ENCODE results near the gene LRP1. TPM values are rescaled to one million over a fixed set of nuclear protein-coding genes. Genes with fewer than 3 reads are reported as not detected.

Gene LRP1
- total RNA-seq, 1 experiment from 2014 or later, result 14.7 TPM

DNA sequence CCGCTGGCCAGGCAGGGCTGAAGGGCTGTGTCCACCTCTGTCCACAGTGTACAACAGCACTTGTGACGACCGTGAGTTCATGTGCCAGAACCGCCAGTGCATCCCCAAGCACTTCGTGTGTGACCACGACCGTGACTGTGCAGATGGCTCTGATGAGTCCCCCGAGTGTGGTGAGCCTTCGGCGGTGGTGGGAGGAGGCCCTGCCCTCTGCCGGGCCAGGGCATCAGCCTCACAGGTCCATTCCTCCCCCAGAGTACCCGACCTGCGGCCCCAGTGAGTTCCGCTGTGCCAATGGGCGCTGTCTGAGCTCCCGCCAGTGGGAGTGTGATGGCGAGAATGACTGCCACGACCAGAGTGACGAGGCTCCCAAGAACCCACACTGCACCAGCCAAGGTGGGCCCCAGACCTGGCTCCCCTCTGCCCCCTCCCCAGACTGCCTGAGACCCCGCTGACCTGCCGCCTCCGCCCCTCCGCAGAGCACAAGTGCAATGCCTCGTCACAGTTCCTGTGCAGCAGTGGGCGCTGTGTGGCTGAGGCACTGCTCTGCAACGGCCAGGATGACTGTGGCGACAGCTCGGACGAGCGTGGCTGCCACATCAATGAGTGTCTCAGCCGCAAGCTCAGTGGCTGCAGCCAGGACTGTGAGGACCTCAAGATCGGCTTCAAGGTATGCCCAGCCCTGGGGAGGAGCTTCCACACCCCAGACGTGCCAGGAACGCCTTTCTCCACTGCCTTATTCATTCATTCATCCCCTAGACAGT, 67.5 kb downstream of the LRP1 start:
- intact Hi-C loops (cut with micrococcal nuclease), result no loop called here
- ChIA-PET CTCF (interaction anchor here (0.6 kb wide), 1 partner anchor 436 kb away, joined by 4 read pairs; no protein-coding TSS in a partner anchor), POLR2A (ENCODE audit: unreplicated experiment) (interaction anchor here (0.6 kb wide), 1 partner anchor 29 kb away, joined by 3 read pairs; no protein-coding TSS in a partner anchor)
- Histone ChIP-seq H3K4me2 (ENCODE audit: low read length) (no peak overlapping the region), H3F3A (ENCODE audit: low read length, unreplicated experiment) (no peaks in the 10 kb centered on the region), H4K20me1 (ENCODE audit: low read length) (no peaks in the 10 kb centered on the region), H3K9me2 (replicated peaks; ENCODE audit: low read length) (no peaks in the 10 kb centered on the region), H3K4me1 (ENCODE audit: insufficient read depth, low read length) (no peaks in the 10 kb centered on the region), H3K9ac (ENCODE audit: low read length) (no peak overlapping the region), H3K27me3 (ENCODE audit: low read length) (no peaks in the 10 kb centered on the region), H3K79me2 (ENCODE audit: low read length) (no peaks in the 10 kb centered on the region), H2AFZ (ENCODE audit: low read length) (no peak overlapping the region), H3K4me3 (ENCODE audit: low read length) (no peak overlapping the region), H3K27ac (ENCODE audit: low read length) (no peak overlapping the region), H3K36me3 (ENCODE audit: low read depth, low read length) (peaks cover 8% of the 10 kb centered on the region; the same call in 1 of the 2 replicates), H3K9me3 (ENCODE audit: low read length) (no peaks in the 10 kb centered on the region)
- DNase-seq (no peak), ATAC-seq (no peak)
- no peak for TF ChIP-seq EZH2phosphoT487 (IDR thresholded peaks at IDR 0.05; ENCODE audit: borderline replicate concordance, low read length)
- no peak for TF ChIP-seq EZH2 (IDR thresholded peaks at IDR 0.05; ENCODE audit: low read length, unreplicated experiment)
- TF ChIP-seq, protein P1, sequence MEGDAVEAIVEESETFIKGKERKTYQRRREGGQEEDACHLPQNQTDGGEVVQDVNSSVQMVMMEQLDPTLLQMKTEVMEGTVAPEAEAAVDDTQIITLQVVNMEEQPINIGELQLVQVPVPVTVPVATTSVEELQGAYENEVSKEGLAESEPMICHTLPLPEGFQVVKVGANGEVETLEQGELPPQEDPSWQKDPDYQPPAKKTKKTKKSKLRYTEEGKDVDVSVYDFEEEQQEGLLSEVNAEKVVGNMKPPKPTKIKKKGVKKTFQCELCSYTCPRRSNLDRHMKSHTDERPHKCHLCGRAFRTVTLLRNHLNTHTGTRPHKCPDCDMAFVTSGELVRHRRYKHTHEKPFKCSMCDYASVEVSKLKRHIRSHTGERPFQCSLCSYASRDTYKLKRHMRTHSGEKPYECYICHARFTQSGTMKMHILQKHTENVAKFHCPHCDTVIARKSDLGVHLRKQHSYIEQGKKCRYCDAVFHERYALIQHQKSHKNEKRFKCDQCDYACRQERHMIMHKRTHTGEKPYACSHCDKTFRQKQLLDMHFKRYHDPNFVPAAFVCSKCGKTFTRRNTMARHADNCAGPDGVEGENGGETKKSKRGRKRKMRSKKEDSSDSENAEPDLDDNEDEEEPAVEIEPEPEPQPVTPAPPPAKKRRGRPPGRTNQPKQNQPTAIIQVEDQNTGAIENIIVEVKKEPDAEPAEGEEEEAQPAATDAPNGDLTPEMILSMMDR (conservative IDR thresholded peaks at IDR 0.05; ENCODE audit: low read depth, low read length), result no peak
- no TSS peak for BruUV-seq (replicated peaks)

DNA sequence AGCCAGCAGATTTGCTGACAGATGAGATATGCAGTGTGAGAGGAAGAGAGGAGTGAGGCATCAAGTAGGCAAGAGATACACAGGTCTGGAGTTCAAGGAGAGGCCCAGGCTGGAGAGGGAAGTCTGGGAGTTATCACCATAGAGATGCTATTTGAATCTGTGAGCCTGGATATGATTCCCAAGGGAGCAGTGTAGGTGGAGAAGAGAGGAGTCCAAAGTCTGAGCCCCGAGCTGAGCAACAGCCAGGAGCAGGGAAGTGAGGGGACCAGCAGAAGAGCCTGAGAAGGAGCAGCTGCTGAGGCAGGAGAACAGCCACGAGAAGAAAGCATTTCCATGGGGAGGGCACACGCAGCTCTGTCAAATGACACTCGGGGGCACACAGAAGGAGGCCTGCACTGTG, 68.2 kb downstream of the LRP1 start:
- no peaks in the 10 kb centered on the region for H3K27me3 ChIP-seq (ENCODE audit: low read length)
- H4K20me1 ChIP-seq (ENCODE audit: low read length), result no peaks in the 10 kb centered on the region
- no peaks in the 10 kb centered on the region for H3K4me1 ChIP-seq (ENCODE audit: insufficient read depth, low read length)
- no peak for TF ChIP-seq EZH2phosphoT487 (IDR thresholded peaks at IDR 0.05; ENCODE audit: borderline replicate concordance, low read length)
- no peak for TF ChIP-seq EZH2 (IDR thresholded peaks at IDR 0.05; ENCODE audit: low read length, unreplicated experiment)
- TF ChIP-seq, protein P1 (conservative IDR thresholded peaks at IDR 0.05; ENCODE audit: low read depth, low read length), result no peak
- H3K9ac ChIP-seq (ENCODE audit: low read length), result no peak overlapping the region
- H3K4me2 ChIP-seq (ENCODE audit: low read length), result no peak overlapping the region
- BruUV-seq (replicated peaks), result no TSS peak
- H3K79me2 ChIP-seq (ENCODE audit: low read length), result no peaks in the 10 kb centered on the region
- peaks cover 5% of the 10 kb centered on the region; the same call in 1 of the 2 replicates for H3K36me3 ChIP-seq (ENCODE audit: low read depth, low read length)
- H3K4me3 ChIP-seq (ENCODE audit: low read length), result no peak overlapping the region
- ChIA-PET CTCF (interaction anchor here (0.6 kb wide), 1 partner anchor 437 kb away, joined by 4 read pairs; no protein-coding TSS in a partner anchor), POLR2A (ENCODE audit: unreplicated experiment) (no interaction called here)
- H3K9me3 ChIP-seq (ENCODE audit: low read length), result no peaks in the 10 kb centered on the region
- no peaks in the 10 kb centered on the region for H3F3A ChIP-seq (ENCODE audit: low read length, unreplicated experiment)
- intact Hi-C loops (cut with micrococcal nuclease), result no loop called here
- no peaks in the 10 kb centered on the region for H3K9me2 ChIP-seq (replicated peaks; ENCODE audit: low read length)
- ATAC-seq (no peak), DNase-seq (no peak)
- no peak overlapping the region for H3K27ac ChIP-seq (ENCODE audit: low read length)
- no peak overlapping the region for H2AFZ ChIP-seq (ENCODE audit: low read length)

DNA sequence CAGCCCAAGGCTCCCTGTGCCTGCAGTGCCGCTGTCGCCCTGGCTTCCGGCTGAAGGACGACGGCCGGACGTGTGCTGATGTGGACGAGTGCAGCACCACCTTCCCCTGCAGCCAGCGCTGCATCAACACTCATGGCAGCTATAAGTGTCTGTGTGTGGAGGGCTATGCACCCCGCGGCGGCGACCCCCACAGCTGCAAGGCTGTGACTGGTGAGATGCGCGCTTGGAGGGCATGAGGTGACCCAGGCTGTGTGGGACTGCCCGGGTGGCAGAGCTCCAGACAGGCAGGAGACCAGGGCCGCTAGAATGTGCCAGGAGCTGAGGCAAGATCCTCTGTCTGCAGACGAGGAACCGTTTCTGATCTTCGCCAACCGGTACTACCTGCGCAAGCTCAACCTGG, 68.7 kb downstream of the LRP1 start:
- Histone ChIP-seq H3K9me2 (replicated peaks; ENCODE audit: low read length) (no peaks in the 10 kb centered on the region), H3F3A (ENCODE audit: low read length, unreplicated experiment) (no peaks in the 10 kb centered on the region), H3K4me3 (ENCODE audit: low read length) (no peak overlapping the region), H3K9ac (ENCODE audit: low read length) (no peak overlapping the region), H3K4me1 (ENCODE audit: insufficient read depth, low read length) (no peaks in the 10 kb centered on the region), H3K27me3 (ENCODE audit: low read length) (no peaks in the 10 kb centered on the region), H4K20me1 (ENCODE audit: low read length) (no peaks in the 10 kb centered on the region), H3K36me3 (ENCODE audit: low read depth, low read length) (no peaks in the 10 kb centered on the region; the same call in 1 of the 2 replicates), H3K9me3 (ENCODE audit: low read length) (no peaks in the 10 kb centered on the region), H2AFZ (ENCODE audit: low read length) (no peak overlapping the region), H3K27ac (ENCODE audit: low read length) (no peak overlapping the region), H3K79me2 (ENCODE audit: low read length) (no peaks in the 10 kb centered on the region), H3K4me2 (ENCODE audit: low read length) (no peak overlapping the region)
- no peak for TF ChIP-seq EZH2phosphoT487 (IDR thresholded peaks at IDR 0.05; ENCODE audit: borderline replicate concordance, low read length)
- TF ChIP-seq EZH2 (IDR thresholded peaks at IDR 0.05; ENCODE audit: low read length, unreplicated experiment), result no peak
- TF ChIP-seq, protein P1 (conservative IDR thresholded peaks at IDR 0.05; ENCODE audit: low read depth, low read length), result no peak
- intact Hi-C loops (cut with micrococcal nuclease), result no loop called here
- no peak for DNase-seq
- ChIA-PET POLR2A (ENCODE audit: unreplicated experiment) (no interaction called here), CTCF (no interaction called here)
- no peak for ATAC-seq
- no TSS peak for BruUV-seq (replicated peaks)
